Dendritic cell treated with granulocyte-macrophage colony-stimulating factor and Interleukin-4, amounts not matched to agents 40 ng/mL and 50 ng/mL, for 4 days (primary cell): Measurements from ENCODE around the gene NXF1.
"Not testable (repeated sequence)": the region's sequence is repeated elsewhere in the genome, so short reads cannot be mapped to it uniquely, and the experiment has no call there.

Experiments
- H3K27ac Mint-ChIP-seq: one replicate; pipeline ENCODE4 v1.8.0; 2022; ENCODE audit warnings: mild to moderate bottlenecking, mixed read lengths
- H3K27me3 Mint-ChIP-seq: one replicate; pipeline ENCODE4 v1.8.0; 2022; ENCODE audit warnings: mild to moderate bottlenecking, mixed read lengths
- H3K36me3 Mint-ChIP-seq: one replicate; pipeline ENCODE4 v1.8.0; 2022; ENCODE audit warnings: low read depth, mixed read lengths
- H3K4me1 Mint-ChIP-seq: one replicate; pipeline ENCODE4 v1.8.0; 2022; ENCODE audit warnings: low read depth, mixed read lengths
- H3K4me3 Mint-ChIP-seq: one replicate; pipeline ENCODE4 v1.8.0; 2022; ENCODE audit warnings: mild to moderate bottlenecking, moderate library complexity, mixed read lengths
- H3K9me3 Mint-ChIP-seq: one replicate; pipeline ENCODE4 v1.8.0; 2022; ENCODE audit warnings: mixed read lengths
- intact Hi-C: fragments of 100-400 bp; cut with micrococcal nuclease; formaldehyde crosslinking; loops from one replicate; pipeline ENCODE4 v1.15.0; 2022

The NXF1 gene

DNA sequence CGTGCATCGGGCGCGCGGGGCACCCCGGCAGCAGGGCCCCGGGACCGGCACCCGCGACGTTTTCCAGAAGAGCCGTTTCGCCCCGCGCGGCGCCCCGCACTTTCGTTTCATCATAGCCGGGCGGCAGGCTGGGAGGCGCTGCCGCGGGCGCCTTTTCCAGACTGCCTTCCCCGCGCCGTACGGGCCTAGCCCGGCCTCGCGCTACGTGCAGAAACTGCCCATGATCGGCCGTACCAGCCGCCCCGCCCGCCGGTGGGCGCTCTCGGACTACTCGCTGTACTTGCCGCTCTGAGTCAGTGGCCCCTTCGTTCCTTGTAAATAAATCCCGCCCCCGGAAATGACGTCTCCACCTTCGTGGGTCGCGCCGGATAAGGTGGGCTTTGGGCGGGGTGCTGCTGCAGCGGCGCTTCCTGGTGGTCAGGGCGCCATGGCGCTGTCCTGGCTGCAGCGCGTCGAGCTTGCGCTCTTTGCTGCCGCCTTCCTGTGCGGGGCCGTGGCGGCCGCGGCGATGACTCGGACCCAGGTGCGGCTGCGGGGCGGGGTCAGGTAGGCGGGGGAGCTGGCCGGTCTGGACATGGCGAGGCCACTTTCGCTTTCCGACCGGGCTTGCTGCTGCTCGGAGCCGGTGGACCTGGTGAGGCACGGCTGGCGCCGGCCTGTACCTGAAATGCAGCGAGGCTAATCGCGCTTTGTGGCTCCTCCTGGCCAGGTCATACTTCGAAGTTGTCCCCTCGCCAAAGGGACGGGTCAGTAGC lies 18.1 kb downstream of the NXF1 start, which contains the start of gene TMEM179B:
TMEM179B (plus strand) TSS at position 398 of the 755 bp plus-strand sequence; CDS start at position 428, 30 bp downstream.
- Mint-ChIP-seq H3K4me3 (peak within 1 kb of the TSS; percentile 95), H3K9me3 (no peaks in the 10 kb centered on the region), H3K27me3 (no peaks in the 10 kb centered on the region), H3K36me3 (peaks cover 83% of the 10 kb centered on the region), H3K27ac (peak within 1 kb of the TSS; percentile 95), H3K4me1 (peaks cover 42% of the 10 kb centered on the region)
- intact Hi-C loops: loop anchor here (1.0 to 2.0 kb wide), 4 partner anchors 18 to 94 kb away; partner anchors contain the start of genes NXF1, STX5 and TEX54

DNA sequence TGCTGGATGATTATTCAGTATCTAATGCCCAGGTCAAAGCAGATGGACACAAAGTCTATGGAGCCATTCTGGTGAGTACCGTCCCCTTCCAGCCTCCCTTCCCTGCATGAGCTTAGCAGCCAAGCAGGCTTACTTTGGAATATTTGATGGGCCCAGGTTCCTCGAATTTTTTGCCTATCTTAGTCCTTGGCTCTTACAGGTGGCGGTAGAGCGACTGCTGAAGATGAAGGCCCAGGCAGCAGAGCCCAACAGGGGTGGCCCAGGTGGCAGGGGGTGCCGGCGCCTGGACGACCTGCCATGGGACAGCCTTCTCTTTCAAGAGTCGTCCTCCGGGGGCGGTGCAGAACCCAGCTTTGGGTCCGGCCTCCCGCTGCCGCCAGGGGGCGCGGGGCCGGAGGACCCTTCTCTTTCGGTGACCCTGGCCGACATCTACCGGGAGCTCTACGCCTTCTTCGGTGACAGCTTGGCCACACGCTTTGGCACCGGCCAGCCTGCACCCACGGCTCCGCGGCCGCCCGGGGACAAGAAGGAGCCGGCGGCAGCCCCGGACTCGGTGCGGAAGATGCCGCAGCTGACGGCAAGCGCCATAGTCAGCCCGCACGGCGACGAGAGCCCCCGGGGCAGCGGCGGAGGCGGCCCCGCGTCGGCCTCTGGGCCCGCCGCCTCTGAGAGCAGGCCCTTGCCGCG lies 18.8 kb downstream of the NXF1 start:
- Mint-ChIP-seq H3K4me3 (peak overlapping the region; percentile 95), H3K9me3 (no peaks in the 10 kb centered on the region), H3K36me3 (peaks cover 83% of the 10 kb centered on the region), H3K27me3 (no peaks in the 10 kb centered on the region), H3K4me1 (peaks cover 40% of the 10 kb centered on the region), H3K27ac (peak overlapping the region; percentile 95)
- intact Hi-C loops: loop anchor here (1.0 to 2.0 kb wide), 5 partner anchors 18 to 95 kb away; partner anchors contain the start of genes NXF1, STX5 and TEX54

DNA sequence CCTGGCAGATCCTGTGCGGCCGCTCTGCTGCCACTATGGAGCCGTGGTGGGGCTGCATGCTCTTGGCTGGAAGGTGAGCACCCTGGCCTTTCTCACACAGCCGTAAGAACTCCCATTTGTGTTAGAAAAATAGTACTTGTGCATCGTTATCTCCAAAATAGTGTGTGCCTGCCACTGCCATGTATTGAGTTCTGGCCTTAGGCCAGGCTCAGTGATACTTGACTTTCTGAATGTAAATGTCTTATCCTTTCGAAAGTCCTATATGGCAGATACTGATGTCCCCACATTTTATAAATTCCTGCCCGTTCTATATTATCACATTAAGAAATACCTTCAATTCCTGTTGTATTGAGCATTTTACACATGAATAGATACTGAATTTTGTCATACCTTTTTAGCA lies 22.5 kb downstream of the NXF1 start:
- intact Hi-C loops: no loop called here
- Mint-ChIP-seq H3K27me3 (no peaks in the 10 kb centered on the region), H3K27ac (no peak overlapping the region), H3K4me3 (no peak overlapping the region), H3K36me3 (peaks cover 83% of the 10 kb centered on the region), H3K4me1 (peaks cover 10% of the 10 kb centered on the region), H3K9me3 (no peaks in the 10 kb centered on the region)

DNA sequence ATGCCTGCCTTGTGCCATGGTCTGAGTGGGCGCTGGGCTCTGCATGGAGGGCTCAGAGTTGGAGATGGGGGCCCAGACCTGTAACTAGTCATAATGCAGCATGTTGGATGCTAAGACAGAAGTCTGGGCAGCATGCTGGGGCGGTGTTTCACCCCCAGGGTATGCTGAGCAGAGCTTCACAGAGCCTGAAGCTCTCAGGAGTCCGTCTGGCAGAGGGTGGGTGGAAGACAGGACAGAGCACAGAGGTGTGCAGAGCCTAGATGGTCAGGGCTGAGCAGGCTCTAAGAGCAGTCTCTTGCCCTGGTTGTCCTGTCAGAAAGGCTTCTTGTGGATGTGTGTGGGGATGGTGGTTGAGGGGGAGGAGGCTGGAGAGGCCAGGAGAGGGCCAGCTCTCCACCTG lies 26.8 kb downstream of the NXF1 start:
- Mint-ChIP-seq H3K9me3 (no peaks in the 10 kb centered on the region), H3K4me3 (no peak overlapping the region), H3K4me1 (peaks cover 36% of the 10 kb centered on the region), H3K36me3 (peaks cover 92% of the 10 kb centered on the region), H3K27me3 (no peaks in the 10 kb centered on the region), H3K27ac (peak overlapping the region; percentile 70)
- intact Hi-C loops: no loop called here

DNA sequence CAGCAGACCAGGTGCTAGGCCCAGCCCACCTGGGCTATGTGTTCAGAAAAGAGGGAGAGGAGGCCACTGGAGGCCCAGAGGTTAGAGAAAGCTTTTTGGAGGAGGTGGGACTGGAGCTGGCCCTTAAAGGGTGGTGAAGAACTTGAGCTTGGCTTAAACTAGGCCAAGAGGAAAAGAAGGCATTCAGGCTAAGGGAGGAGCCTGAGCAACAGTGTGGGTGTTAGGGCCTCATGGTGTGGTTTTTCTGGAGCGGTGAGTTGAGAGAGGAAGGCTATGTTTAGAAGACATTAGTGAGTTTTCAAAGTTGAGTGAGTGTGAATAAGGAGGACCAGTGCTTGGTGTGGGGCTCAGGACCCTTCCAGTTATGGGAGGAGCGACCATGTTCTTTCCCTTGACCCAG lies 27.9 kb downstream of the NXF1 start:
- Mint-ChIP-seq H3K27me3 (no peaks in the 10 kb centered on the region), H3K36me3 (peaks cover 83% of the 10 kb centered on the region), H3K4me1 (peaks cover 37% of the 10 kb centered on the region), H3K9me3 (no peaks in the 10 kb centered on the region), H3K27ac (peak overlapping the region; percentile 70), H3K4me3 (no peak overlapping the region)
- intact Hi-C loops: no loop called here

DNA sequence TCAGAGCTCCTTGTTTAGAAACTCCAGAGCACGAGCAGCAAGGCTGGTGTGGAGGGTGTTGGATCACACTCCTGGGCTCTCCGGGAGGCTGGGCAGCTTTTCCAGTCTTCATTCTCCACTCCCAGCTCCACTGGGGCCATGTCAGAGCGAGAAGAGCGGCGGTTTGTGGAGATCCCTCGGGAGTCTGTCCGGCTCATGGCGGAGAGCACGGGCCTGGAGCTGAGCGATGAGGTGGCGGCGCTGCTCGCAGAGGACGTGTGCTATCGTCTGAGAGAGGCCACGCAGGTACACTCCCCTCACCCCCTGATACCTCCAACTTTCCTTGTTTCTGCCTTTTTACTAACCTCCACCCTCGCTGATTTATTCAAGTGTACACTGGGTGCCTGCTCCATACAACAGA lies 29.6 kb downstream of the NXF1 start:
- peaks cover 47% of the 10 kb centered on the region for H3K4me1 Mint-ChIP-seq
- no peaks in the 10 kb centered on the region for H3K27me3 Mint-ChIP-seq
- peaks cover 77% of the 10 kb centered on the region for H3K36me3 Mint-ChIP-seq
- intact Hi-C loops: no loop called here
- no peaks in the 10 kb centered on the region for H3K9me3 Mint-ChIP-seq
- no peak overlapping the region for H3K4me3 Mint-ChIP-seq
- H3K27ac Mint-ChIP-seq: peak overlapping the region; percentile 41

DNA sequence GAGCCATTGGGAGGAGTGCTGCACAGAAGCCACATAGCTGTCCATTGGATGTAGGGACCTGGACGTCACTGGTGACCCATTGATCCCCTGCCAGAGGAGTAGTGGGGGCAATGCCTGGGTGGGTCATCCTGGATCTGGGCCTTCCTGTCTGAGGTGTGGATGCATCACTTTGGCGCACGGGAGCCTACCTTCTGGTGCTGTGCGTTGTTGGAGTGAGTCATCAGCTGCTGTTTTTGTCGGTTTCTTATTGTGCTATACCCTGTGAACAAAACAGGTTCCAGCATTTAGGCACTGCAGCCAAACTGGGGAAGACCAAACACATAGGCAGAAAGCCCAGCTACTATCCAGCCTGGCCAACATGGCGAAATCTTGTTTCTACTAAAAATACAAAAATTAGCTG lies 30.8 kb downstream of the NXF1 start:
- H3K4me3 Mint-ChIP-seq: no peak overlapping the region
- H3K36me3 Mint-ChIP-seq: peaks cover 68% of the 10 kb centered on the region
- H3K9me3 Mint-ChIP-seq: no peaks in the 10 kb centered on the region
- no peaks in the 10 kb centered on the region for H3K27me3 Mint-ChIP-seq
- H3K4me1 Mint-ChIP-seq: peaks cover 59% of the 10 kb centered on the region
- intact Hi-C loops: loop anchor here (5.0 kb wide), 1 partner anchor 47 kb away; the partner anchor contains the start of genes HNRNPUL2 and TTC9C
- H3K27ac Mint-ChIP-seq: peak overlapping the region; percentile 41

DNA sequence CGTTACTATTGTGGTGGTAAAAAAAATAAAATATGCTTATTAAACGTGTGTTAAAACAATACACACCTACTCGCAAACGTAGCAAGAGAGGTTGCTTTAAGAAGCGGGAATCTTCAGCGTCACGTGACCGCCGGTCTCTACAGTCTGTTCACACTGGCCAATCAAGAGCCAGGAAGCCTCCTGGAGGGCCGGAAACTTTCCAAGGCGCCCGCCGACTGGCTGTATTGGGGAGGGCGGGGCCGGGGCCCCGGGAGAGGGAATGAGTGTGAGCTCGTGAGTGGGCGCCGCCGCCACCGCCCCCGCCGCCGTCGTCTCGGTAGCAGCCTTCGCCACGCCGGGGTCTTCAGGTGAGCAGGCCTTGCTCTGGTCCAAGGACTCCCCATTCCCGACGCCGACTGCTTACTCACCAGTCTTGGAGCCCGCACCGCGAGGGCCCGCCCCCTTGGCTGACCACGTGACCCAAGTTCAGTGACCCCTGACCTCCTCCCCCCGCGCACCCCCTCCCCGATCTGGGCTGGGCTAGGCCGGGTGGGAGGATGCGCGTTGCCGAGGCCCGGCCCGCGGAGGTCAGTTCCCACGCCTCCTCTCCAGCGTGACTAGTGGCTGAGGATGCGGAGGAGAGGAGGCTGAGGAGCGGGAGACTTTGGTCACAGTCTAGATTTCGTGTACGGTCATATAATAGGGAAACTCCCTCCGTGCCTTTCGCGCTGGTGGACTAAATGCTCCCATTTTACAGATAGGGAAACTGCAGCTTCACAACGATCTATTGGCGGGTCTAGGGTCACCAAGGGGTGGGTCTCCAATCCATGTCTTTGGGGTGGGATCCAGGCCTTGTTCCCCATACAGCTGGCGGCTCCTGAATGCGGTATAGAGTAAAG lies 33.9 kb downstream of the NXF1 start, which contains the start of gene TAF6L:
TAF6L (plus strand) TSS at position 253 of the 878 bp plus-strand sequence. CDS start 4,388 bp downstream, outside the sequence.
- intact Hi-C loops: loop anchor here (1.0 to 5.0 kb wide), 3 partner anchors 10 to 44 kb away; partner anchors contain the start of genes HNRNPUL2, POLR2G and TTC9C
- Mint-ChIP-seq H3K4me3 (peak within 1 kb of the TSS; percentile 85), H3K27me3 (no peaks in the 10 kb centered on the region), H3K36me3 (peaks cover 61% of the 10 kb centered on the region), H3K27ac (peak within 1 kb of the TSS; percentile 96), H3K9me3 (no peaks in the 10 kb centered on the region), H3K4me1 (peaks cover 45% of the 10 kb centered on the region)

DNA sequence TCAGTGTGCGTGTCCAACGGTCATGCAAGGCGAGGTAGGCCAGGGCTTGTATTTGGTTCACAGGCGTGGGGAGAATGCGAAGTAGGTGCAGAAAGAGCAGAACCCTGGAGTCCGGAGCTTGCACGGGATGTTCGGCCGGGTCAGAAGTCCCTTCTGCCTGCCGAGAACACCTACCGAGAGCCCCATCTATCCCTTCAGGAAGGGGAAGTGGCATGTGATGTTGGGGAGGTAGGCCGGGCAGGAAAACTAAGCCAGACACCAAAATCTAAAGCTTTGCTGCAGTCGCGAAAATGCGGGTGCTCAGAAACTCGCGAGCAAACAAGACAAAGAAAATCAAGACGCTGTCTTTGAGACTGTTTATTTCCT lies 34.5 kb downstream of the NXF1 start:
- Mint-ChIP-seq H3K27me3 (no peaks in the 10 kb centered on the region), H3K27ac (peak overlapping the region; percentile 96), H3K4me1 (peaks cover 39% of the 10 kb centered on the region), H3K4me3 (peak overlapping the region; percentile 85), H3K9me3 (no peaks in the 10 kb centered on the region), H3K36me3 (peaks cover 61% of the 10 kb centered on the region)
- intact Hi-C loops: loop anchor here (1.0 to 5.0 kb wide), 3 partner anchors 9 to 43 kb away; partner anchors contain the start of genes HNRNPUL2, POLR2G and TTC9C

DNA sequence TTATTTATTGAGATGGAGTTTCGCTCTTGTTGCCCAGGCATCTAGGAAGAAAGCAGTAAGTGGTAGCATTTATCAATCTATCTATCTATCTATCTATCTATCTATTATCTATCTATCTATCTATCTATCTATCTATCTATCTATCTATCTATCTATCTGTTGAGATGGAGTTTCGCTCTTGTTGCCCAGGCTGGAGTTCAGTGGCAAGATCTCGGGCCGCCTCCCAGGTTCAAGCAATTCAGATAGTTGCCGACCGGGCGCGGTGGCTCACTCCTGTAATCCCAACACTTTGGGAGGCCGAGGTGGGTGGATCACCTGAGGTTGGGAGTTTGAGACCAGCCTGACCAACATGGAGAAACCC lies 44.4 kb downstream of the NXF1 start:
- peak overlapping the region; percentile 97 for H3K4me3 Mint-ChIP-seq
- peaks cover 19% of the 10 kb centered on the region for H3K4me1 Mint-ChIP-seq
- H3K36me3 Mint-ChIP-seq: peaks cover 42% of the 10 kb centered on the region

DNA sequence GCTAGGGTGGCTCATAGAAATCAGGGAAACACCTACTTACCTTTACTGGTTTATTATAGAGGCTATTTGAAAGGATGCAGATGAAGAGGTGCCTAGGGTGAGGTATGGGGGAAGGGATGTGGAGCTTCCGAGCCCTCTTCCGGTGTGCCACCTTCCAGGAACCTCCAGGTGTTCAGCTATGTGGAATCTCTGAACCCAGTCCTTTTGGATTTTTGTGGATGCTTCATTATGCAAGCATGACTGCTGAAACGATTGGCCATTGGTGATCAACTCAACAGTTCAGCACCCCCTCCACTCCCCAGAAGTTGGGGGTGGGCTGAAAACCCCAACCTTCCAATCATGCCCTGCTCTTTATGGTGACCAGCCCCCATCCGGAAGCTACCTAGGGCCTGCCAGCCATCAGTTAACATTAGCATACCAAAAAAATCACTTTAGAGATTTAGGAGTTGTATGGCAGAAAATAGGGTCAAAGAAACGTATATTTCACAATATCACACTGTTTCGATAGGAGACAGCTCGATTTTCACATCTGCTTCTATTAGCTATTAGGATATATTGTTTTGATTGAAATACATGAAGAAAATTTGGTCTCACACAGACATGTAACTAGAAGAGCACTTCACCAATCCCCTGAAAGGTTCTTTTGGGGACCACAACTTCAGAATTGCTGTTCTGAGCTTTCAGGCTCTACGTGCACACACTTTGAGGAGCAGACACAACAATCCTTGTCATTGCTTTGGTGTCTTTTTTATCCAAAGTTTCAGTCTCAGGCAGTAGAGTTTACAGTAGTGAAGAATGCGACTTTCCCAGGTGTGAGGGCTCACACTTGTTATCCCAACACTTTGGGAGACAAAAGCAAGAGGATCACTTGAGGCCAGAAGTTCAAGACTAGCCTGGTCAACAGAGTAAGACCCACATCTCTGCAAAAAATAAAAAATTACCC lies 47.1 kb downstream of the NXF1 start:
- Mint-ChIP-seq H3K36me3 (peaks cover 26% of the 10 kb centered on the region), H3K9me3 (no peaks in the 10 kb centered on the region), H3K4me1 (peaks cover 30% of the 10 kb centered on the region), H3K27ac (no peak overlapping the region), H3K27me3 (no peaks in the 10 kb centered on the region), H3K4me3 (no peak overlapping the region)
- intact Hi-C loops: no loop called here

More for the DNA sequence above, 44.4 kb downstream of the NXF1 start:
- peak overlapping the region; percentile 95 for H3K27ac Mint-ChIP-seq
- not testable (repeated sequence) for H3K27me3 Mint-ChIP-seq, H3K9me3 Mint-ChIP-seq
- intact Hi-C loops: loop anchor here (1.0 kb wide), 1 partner anchor 10 kb away; the partner anchor contains the start of gene TAF6L

DNA sequence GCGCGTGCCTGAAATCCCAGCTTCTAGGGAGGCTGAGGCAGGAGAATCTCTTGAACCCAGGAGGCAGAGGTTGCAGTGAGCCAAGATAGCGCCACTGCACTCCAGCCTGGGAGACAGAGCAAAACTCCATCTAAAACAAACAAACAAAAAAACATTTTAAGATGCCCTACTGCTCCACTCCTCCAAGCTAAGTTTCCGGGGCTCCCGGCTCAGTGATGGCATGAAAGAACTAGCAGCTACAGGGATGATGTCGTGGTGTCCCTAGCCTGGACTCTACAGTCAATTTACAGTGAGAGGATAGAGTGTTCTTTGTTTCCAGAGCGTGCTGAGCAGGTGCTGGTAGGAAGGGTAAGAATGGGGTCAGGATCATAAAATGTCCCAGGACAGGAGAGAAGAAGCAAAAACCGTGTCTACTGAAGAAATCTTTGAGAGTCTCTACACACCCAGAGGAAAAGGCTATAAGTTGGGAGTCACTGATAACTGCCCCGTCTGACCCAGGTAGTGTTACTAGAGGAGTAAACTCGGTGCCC lies 50.1 kb downstream of the NXF1 start:
- no peaks in the 10 kb centered on the region for H3K9me3 Mint-ChIP-seq
- peak overlapping the region; percentile 98 for H3K27ac Mint-ChIP-seq
- no peak overlapping the region for H3K4me3 Mint-ChIP-seq
- peaks cover 28% of the 10 kb centered on the region for H3K36me3 Mint-ChIP-seq
- intact Hi-C loops: no loop called here
- H3K27me3 Mint-ChIP-seq: no peaks in the 10 kb centered on the region
- peaks cover 24% of the 10 kb centered on the region for H3K4me1 Mint-ChIP-seq
